ENCODE measurements around the gene ARHGEF16.

Gene ARHGEF16

GRCh38 chr1:3418600-3418999 lies 35.9 kb upstream of the ARHGEF16 start:
- no peaks in the 10 kb centered on the region for H3K9me3 ChIP-seq (ENCODE audit: control insufficient read depth, insufficient read depth, low read depth, low read length)
- H3K4me1 ChIP-seq (ENCODE audit: control insufficient read depth, insufficient read depth, low read length): peaks cover 20% of the 10 kb centered on the region
- no peak overlapping the region for H3K4me3 ChIP-seq (ENCODE audit: low read depth, low read length)
- H3K27ac ChIP-seq (ENCODE audit: extremely low read depth, low read depth, low read length): peak overlapping the region; percentile 96
- TF ChIP-seq ZNF391 (tag by site-specific recombination; IDR thresholded peaks at IDR 0.05; ENCODE audit: borderline replicate concordance, low read depth): no peak
- no peak for TF ChIP-seq GLIS2 (tag by site-specific recombination; IDR thresholded peaks at IDR 0.05)
- no peak for TF ChIP-seq ZNF621 (tag by site-specific recombination; IDR thresholded peaks at IDR 0.05)
- TF ChIP-seq ZNF785 (tag by site-specific recombination; IDR thresholded peaks at IDR 0.05): no peak
- TF ChIP-seq ZNF623 (tag by site-specific recombination; IDR thresholded peaks at IDR 0.05): no peak
- 0 out of 2 replicates have a peak, but pooled peaks have one; percentile 26 for TF ChIP-seq KLF9 (tag by site-specific recombination; IDR thresholded peaks at IDR 0.05; ENCODE audit: low read depth)
- TF ChIP-seq, protein P1, sequence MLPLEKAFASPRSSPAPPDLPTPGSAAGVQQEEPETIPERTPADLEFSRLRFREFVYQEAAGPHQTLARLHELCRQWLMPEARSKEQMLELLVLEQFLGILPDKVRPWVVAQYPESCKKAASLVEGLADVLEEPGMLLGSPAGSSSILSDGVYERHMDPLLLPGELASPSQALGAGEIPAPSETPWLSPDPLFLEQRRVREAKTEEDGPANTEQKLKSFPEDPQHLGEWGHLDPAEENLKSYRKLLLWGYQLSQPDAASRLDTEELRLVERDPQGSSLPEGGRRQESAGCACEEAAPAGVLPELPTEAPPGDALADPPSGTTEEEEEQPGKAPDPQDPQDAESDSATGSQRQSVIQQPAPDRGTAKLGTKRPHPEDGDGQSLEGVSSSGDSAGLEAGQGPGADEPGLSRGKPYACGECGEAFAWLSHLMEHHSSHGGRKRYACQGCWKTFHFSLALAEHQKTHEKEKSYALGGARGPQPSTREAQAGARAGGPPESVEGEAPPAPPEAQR (tag by site-specific recombination; IDR thresholded peaks at IDR 0.05): no peak
- TF ChIP-seq ZNF629 (tag by site-specific recombination; IDR thresholded peaks at IDR 0.05): no peak
- no peak for TF ChIP-seq ZIC2 (tag by site-specific recombination; IDR thresholded peaks at IDR 0.05)
- TF ChIP-seq PRDM2 (tag by site-specific recombination; IDR thresholded peaks at IDR 0.05; ENCODE audit: borderline replicate concordance): no peak
- no peak for TF ChIP-seq SCRT2 (tag by site-specific recombination; IDR thresholded peaks at IDR 0.05)
- TF ChIP-seq EGR2 (tag by site-specific recombination; IDR thresholded peaks at IDR 0.05; ENCODE audit: low read depth): peak; percentile 37; the same call in 1 of the 2 replicates
- no peak for TF ChIP-seq SETDB1 (IDR thresholded peaks at IDR 0.05; ENCODE audit: insufficient read length, low read length)
- TF ChIP-seq FEZF1 (tag by site-specific recombination; IDR thresholded peaks at IDR 0.05): no peak
- TF ChIP-seq, protein P2, sequence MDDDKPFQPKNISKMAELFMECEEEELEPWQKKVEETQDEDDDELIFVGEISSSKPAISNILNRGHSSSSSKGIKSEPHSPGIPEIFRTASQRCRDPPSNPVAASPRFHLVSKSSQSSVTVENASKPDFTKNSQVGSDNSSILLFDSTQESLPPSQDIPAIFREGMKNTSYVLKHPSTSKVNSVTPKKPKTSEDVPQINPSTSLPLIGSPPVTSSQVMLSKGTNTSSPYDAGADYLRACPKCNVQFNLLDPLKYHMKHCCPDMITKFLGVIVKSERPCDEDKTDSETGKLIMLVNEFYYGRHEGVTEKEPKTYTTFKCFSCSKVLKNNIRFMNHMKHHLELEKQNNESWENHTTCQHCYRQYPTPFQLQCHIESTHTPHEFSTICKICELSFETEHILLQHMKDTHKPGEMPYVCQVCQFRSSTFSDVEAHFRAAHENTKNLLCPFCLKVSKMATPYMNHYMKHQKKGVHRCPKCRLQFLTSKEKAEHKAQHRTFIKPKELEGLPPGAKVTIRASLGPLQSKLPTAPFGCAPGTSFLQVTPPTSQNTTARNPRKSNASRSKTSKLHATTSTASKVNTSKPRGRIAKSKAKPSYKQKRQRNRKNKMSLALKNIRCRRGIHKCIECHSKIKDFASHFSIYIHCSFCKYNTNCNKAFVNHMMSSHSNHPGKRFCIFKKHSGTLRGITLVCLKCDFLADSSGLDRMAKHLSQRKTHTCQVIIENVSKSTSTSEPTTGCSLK (tag by site-specific recombination; IDR thresholded peaks at IDR 0.05): no peak
- TF ChIP-seq ZBTB26 (tag by site-specific recombination; optimal IDR thresholded peaks at IDR 0.05): no peak
- no peak for TF ChIP-seq ZNF121 (tag by site-specific recombination; IDR thresholded peaks at IDR 0.05)
- 0 out of 2 replicates have a peak, but pooled peaks have one; percentile 35 for TF ChIP-seq ZFHX2 (tag by site-specific recombination; conservative IDR thresholded peaks at IDR 0.05)
- no peak for TF ChIP-seq ZNF324 (tag by site-specific recombination; IDR thresholded peaks at IDR 0.05)
- CTCF ChIA-PET: no interaction called here
- POLR2A ChIA-PET: interaction anchor here (1.6 kb wide), 1 partner anchor 16 kb away, joined by 4 read pairs; no protein-coding TSS in a partner anchor
- peaks cover 0 to 27% of the 10 kb centered on the region in 2 experiments; a peak in 1 of 3 replicates for H3K36me3 ChIP-seq (ENCODE audit: control insufficient read depth in 2 of 2, insufficient read depth in 1 of 2, low read length in 2 of 2)
